Transverse colon (tissue), 4 donors: ENCODE results near the gene ETNK2. TPM values are rescaled to one million over a fixed set of nuclear protein-coding genes. Genes with fewer than 3 reads are reported as not detected.

Experiments used
- DNase-seq: peaks from one replicate; pipeline ENCODE4 v3.0.0-alpha.2; 2019
- H3K27ac ChIP-seq, 4 donors: fragments of 200-600 bp; sonication (generic); 2 replicates each; pipeline ENCODE4 v1.5.1; 2016 to 2018; ENCODE audit warnings: inconsistent platforms in 4 of 4
- H3K27me3 ChIP-seq: fragments of 200-600 bp; sonication (generic); 2 replicates; pipeline ENCODE4 v1.5.1; 2017; ENCODE audit warnings: inconsistent platforms
- H3K36me3 ChIP-seq, 4 donors: fragments of 200-600 bp; sonication (generic); 2 replicates each; pipeline ENCODE4 v1.5.1; 2017 to 2019; ENCODE audit warnings: inconsistent platforms in 4 of 4
- H3K4me1 ChIP-seq, 4 donors: fragments of 200-600 bp; sonication (generic); 2 replicates each; pipeline ENCODE4 v1.5.1; 2017 to 2020; ENCODE audit warnings: inconsistent platforms in 4 of 4
- H3K4me3 ChIP-seq, 4 donors: fragments of 200-600 bp; sonication (generic); 1 replicate in 1 of 4; 2 replicates in 3 of 4; pipeline versions ENCODE4 v1.5.1 to v1.6.1; 2017 to 2019; ENCODE audit warnings: inconsistent platforms in 4 of 4
- H3K9me3 ChIP-seq, 2 donors: fragments of 200-600 bp; sonication (generic); 2 replicates each; pipeline ENCODE4 v1.5.1; 2017 to 2019; ENCODE audit warnings: inconsistent platforms in 2 of 2
- EP300 ChIP-seq: sonication (generic); formaldehyde crosslinking; IDR thresholded peaks from one replicate; pipeline ENCODE4 v1.6.1; 2017; ENCODE audit warnings: antibody characterized with exemption, low read depth
- POLR2A ChIP-seq: fragments of 450-650 bp; IDR thresholded peaks from one replicate; pipeline ENCODE4 v1.6.1; 2016; ENCODE audit warnings: antibody characterized with exemption, mild to moderate bottlenecking, moderate library complexity
- POLR2AphosphoS5 ChIP-seq, 3 donors: sonication (generic); formaldehyde crosslinking; IDR thresholded peaks; one replicate each; pipeline ENCODE4 v1.6.1; 2016; ENCODE audit warnings: antibody characterized with exemption in 3 of 3
- WGBS, 2 donors: methylation state at CpG; one replicate each; pipeline ENCODE4 v1.1.5; 2018; ENCODE audit warnings: low coverage in 1 of 2; 5-methylcytosine and 5-hydroxymethylcytosine counted together
- in situ Hi-C, 4 donors: fragments of 200-750 bp; cut with MboI; loops; one replicate each; pipeline versions ENCODE4 v1.15.0 to v1.15.1; 2017; ENCODE audit warnings: low sequenced_read_pairs in 3 of 4, low pct_ligation_motif_present in 1 of 4, low pct_unique_long_range_greater_than_20kb in 1 of 4
- intact Hi-C: fragments of 100-400 bp; cut with DNase I; formaldehyde crosslinking; loops from one replicate; pipeline ENCODE4 v1.15.1; 2023; ENCODE audit warnings: low total_unique reads
- total RNA-seq, 4 donors: library from RNA; depleted of rRNA; stranded (reverse); fragments of >200 nt; gene quantifications; one replicate each; pipeline ENCODE4 v1.1.0, GENCODE V29; 2016
- TF ChIP-seq, protein P1 (sequence below), 5 experiments: fragments of 200-600 bp in 3 of 5; fragments of 450-650 bp in 2 of 5; sonication (generic) in 3 of 5; IDR thresholded peaks; 1 replicate in 2 of 5; 2 replicates in 3 of 5; pipeline ENCODE4 v1.5.1; 2016 to 2017; ENCODE audit warnings: antibody characterized with exemption in 5 of 5, inconsistent platforms in 3 of 5, mild to moderate bottlenecking in 2 of 5, moderate library complexity in 1 of 5

ETNK2 gene
- total RNA-seq, 4 donors from 2014 or later, result 1.9 to 3.7 (median 3.3) TPM; not detected in 1

DNA sequence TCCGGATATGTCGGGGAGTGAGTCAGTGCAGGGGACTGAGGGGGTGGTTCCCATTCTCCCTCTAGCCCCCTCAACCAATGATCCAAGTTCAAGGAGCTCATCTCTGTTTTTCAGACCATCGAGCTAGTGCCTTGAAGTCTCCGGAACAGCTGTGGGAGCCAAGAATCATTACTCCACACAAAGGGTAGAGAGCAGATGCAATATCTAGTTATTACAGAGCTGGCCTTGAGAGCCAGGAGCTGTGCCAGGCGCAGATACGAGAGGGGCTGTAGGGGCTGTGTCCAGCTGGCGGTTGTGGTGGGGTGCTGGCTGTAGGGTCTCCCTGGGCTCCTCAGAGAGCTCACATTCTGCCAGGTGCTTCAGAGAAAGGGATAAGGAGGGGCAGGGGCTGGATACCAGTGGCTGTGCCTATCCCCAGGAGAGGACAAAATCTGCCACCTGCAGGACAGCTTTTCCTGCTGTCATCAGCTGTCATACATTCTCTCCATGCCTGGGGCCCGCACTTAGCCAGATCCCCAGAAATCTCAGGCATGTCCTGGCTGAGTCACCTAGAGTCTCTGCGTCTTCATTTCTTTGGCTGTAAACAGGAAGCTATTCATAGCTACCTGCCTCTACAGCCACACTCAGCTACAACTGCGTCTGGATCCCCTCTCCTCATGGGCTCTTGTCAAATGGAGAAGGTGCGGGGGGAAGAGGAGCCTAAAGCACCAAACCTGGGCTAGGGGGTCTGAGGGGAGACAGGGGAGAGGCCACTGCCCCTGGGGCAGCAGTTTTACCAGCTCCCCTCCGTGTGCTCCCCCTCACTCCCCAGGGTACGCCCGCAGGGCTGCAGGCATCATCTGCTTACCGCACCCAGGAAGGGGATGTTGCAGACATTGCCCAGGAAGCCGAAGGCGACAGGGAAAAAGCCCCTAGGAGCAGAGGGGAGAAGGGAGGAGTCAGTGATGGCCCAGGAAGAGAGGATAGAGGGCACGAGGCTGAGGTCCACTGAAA is 46.8 kb upstream of the ETNK2 start:
- Histone ChIP-seq H3K9me3 (no peaks in the 10 kb centered on the region), H3K4me3 (no peak overlapping the region), H3K27ac (no peak overlapping the region), H3K36me3 (no peaks in the 10 kb centered on the region), H3K4me1 (no peaks in the 10 kb centered on the region), H3K27me3 (peaks cover 14% of the 10 kb centered on the region)
- 62 to 80% methylated on average over 2 to 18 of the region's 18 CpGs for WGBS, 2 donors
- intact Hi-C loops, result no loop called here
- in situ Hi-C loops, result no loop called here
- no peak for DNase-seq
- TF ChIP-seq POLR2A (no peak), POLR2AphosphoS5 (IDR thresholded peaks at IDR 0.05) (no peak), EP300 (no peak)
- TF ChIP-seq, protein P1, sequence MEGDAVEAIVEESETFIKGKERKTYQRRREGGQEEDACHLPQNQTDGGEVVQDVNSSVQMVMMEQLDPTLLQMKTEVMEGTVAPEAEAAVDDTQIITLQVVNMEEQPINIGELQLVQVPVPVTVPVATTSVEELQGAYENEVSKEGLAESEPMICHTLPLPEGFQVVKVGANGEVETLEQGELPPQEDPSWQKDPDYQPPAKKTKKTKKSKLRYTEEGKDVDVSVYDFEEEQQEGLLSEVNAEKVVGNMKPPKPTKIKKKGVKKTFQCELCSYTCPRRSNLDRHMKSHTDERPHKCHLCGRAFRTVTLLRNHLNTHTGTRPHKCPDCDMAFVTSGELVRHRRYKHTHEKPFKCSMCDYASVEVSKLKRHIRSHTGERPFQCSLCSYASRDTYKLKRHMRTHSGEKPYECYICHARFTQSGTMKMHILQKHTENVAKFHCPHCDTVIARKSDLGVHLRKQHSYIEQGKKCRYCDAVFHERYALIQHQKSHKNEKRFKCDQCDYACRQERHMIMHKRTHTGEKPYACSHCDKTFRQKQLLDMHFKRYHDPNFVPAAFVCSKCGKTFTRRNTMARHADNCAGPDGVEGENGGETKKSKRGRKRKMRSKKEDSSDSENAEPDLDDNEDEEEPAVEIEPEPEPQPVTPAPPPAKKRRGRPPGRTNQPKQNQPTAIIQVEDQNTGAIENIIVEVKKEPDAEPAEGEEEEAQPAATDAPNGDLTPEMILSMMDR (IDR thresholded peaks at IDR 0.05), result no peak

DNA sequence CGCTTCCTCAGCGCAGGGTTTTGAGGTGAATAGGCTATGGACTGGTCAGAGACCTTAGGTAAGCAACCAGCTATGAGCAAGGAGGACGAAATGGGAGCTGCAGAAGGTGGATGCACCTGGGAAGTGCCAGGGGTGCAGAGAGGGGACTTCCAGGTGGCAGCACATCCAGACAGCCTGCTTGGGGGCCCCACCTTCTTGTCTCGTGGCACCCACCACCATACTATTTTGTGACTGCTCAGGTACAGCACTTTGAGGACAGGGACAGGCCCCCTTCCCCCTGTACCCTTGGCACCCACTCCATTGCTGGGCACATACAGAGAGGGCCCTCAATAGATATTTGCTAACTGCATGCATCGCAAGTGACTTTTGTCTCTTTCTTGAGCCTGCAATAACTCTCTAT is 45.2 kb upstream of the ETNK2 start:
- no peaks in the 10 kb centered on the region for H3K4me1 ChIP-seq
- no peak overlapping the region for H3K27ac ChIP-seq
- H3K9me3 ChIP-seq, result no peaks in the 10 kb centered on the region
- DNase-seq, result no peak
- intact Hi-C loops, result no loop called here
- 87 to 90% methylated on average over 3 to 5 of the region's 5 CpGs for WGBS, 2 donors
- H3K27me3 ChIP-seq, result peaks cover 17% of the 10 kb centered on the region
- TF ChIP-seq POLR2A (no peak), POLR2AphosphoS5 (IDR thresholded peaks at IDR 0.05) (no peak), EP300 (no peak)
- TF ChIP-seq, protein P1 (IDR thresholded peaks at IDR 0.05), result no peak
- in situ Hi-C loops, result no loop called here
- H3K36me3 ChIP-seq, result no peaks in the 10 kb centered on the region
- no peak overlapping the region for H3K4me3 ChIP-seq

DNA sequence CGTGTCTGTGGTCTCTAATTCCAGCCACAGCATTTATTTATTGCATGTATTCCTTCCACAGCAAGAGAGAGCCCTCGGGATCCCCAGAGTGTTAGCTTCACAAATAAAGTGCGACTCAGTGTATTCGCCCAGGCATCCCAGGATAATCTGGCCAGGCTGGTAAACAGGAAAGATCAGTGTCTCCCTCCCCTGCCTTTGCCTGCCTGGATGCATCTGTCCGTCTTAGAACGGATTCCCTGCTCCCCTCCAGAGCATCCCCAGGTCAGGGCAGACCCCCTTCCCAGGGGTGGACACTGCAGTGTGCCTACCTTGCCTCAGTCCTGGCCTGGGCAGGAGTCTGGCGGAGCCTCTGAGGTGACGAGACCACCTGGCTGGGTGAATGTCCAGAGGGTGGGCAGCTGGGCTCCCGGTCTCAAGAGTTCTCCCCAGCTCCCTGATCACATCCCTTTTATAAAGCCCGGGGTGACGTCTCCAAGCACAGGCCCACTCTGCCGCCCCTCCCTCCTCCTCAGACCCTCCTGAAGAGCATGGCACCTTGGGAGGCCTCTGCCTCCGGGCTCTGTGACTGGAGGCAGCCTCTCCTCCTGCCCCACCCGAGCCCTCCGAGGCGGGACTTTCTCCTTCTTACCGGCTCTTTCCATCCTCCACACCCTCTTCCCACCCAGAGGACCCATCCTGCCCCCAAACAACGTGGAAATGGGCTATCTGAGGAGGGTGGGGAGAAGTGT is 44.4 kb upstream of the ETNK2 start, which contains the start of gene KISS1:
Gene KISS1 (minus strand): TSS at position 424 of the 728 bp plus-strand sequence. CDS start 3,615 bp downstream, outside the sequence.
- Histone ChIP-seq H3K27ac (no peak within 1 kb of the TSS), H3K4me1 (no peaks in the 10 kb centered on the region), H3K4me3 (no peak within 1 kb of the TSS), H3K36me3 (no peaks in the 10 kb centered on the region), H3K9me3 (no peaks in the 10 kb centered on the region), H3K27me3 (peaks cover 25% of the 10 kb centered on the region)
- in situ Hi-C loops (no loop called here), intact Hi-C loops (no loop called here)
- DNase-seq, result no peak
- WGBS, 2 donors, result 54% methylated on average over 18 of the region's 18 CpGs; no CpG with 5 or more reads in 1 of the 2 donors
- TF ChIP-seq POLR2AphosphoS5 (IDR thresholded peaks at IDR 0.05) (no peak), EP300 (no peak), POLR2A (no peak)
- TF ChIP-seq, protein P1 (IDR thresholded peaks at IDR 0.05), result no peak

DNA sequence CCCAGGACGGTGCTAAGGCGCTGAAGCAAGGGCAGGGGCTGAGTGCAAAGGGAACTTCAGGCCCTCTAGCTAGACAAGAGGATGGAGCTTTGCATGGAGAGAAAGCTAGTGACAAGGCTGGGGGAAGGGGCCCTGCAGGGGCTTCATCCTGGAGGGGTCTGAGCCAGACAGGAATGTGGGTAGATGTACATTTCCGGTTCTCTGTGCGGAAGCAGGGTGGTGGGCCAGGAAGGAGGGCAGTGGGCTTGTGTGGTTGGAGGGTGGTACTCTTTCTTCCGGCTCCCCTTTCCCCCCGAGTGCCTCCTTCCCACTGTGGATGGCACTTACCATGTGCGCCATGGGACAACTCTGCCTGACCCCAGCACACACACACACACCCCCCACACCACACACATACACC is 42.9 kb upstream of the ETNK2 start:
- intact Hi-C loops, result no loop called here
- Histone ChIP-seq H3K36me3 (no peaks in the 10 kb centered on the region), H3K4me1 (peaks cover 0 to 10% (median 6%) of the 10 kb centered on the region in 4 donors), H3K9me3 (no peaks in the 10 kb centered on the region), H3K27ac (no peak overlapping the region), H3K4me3 (no peak overlapping the region), H3K27me3 (peaks cover 34% of the 10 kb centered on the region)
- no peak for DNase-seq
- in situ Hi-C loops, result no loop called here
- TF ChIP-seq, protein P1 (IDR thresholded peaks at IDR 0.05), result no peak
- TF ChIP-seq POLR2AphosphoS5 (IDR thresholded peaks at IDR 0.05), result no peak
- no peak for TF ChIP-seq POLR2A
- no peak for TF ChIP-seq EP300
- 55 to 78% methylated on average over 7 of the region's 7 CpGs for WGBS, 2 donors
